ENCODE measurements around the gene LRRC71.

LRRC71 gene

DNA sequence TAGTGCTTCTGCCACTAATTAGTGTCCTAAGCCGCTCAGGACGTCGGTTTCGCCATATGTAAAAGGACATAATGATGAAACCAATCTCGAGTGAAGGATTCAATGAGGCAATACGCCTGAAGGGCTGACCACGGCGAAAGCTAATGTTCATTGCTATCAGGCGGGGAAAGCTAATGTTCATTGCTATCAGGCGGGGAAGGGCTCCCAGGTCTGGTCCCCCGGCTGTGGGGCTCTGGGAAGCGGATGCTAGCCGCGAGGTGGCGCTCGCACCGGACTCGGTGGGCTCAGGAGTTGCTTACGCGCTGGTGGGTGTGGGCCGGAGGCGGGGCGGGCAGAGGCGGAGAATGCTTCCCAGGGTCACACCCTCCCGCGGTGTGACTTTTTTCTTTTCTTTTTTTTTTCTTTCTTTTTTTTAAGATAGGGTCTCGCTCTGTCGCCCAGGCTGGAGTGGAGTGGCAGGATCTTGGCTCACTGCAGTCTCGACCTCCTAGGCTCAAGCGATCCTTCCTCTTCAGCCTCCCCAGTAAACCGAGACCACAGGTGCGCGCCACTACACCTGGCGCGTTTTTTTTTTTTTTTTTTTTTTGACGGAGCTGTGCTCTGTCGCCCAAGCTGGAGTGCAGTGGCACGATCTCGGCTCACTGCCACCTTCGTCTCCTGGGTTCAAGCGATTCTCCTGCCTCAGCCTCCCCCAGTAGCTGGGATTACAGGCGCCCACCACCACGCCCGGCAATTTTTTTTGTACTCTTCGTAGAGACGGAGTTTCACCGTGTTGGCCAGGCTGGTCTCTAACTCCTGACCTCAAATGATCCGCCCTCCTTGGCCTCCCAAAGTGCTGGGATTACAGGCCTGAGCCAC is 28.0 kb upstream of the LRRC71 start:
- DNase-seq: peak; percentile 91

DNA sequence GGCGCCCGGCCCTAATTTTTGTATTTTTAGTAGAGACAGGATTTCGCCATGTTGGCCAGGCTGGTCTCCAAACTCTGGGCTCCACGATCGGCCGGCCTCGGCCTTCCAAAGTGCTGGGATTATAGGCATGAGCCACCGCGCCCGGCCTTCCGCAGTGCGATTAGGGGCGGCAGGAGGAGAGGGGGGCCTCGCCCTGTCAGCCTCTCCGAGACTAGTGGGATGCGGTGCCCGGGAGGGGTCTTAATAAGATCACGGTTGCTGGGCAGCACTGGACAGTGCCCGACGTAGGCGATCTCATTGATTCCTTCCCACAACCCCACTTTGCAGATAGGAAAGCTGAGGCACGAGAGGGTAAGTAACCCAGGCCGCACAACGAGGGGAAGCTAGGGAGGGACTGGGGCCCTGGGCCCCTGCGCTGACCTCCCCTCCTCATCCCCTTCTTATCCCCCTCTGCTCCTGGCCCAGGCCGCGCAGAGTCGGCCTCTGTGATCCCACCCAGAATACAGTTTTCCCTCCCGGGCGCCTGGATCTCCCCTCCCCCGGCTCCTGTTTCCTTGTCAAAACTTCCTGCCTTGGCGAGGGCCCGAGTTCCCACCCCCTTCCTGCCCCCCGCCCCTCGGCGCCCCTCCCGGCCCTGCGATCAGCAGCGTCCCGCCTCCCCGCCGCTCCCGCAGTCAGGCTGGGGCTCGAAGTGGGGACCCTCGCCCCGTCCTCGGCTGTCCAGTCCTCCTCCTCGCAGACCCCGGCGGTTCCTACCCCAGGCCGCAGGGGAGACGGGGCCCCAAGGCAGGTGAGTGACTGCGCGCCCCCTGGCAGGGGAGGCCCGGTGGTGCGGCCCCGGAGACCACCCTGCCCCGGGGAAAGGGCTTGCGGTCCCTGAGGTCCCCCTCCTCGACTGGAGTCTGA is 27.1 kb upstream of the LRRC71 start, which contains the start of gene PEAR1:
Gene PEAR1, plus strand, starts transcription at position 671 of the 906 bp plus-strand sequence. CDS start 10,209 bp downstream, outside the sequence.
- peak; percentile 34 for DNase-seq

DNA sequence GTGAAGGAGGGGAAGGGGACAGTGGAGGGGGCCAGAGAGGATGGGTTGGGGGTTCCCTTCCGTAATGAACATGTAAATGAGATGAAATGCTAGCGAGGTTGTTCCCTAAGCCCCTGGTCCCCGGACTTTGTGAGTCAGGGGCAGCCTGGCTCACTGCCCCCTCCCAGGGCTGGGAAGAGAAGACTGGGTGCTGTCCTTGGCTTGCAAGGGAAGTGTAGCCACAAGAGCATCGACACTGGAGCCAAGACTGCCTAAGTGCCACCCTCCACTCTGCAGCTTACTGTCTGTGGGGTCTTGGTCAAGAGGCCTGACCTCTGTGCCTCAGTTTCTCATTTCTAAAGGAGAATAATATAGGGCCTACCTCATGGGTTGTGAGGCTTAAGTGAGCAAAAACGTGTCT is 26.4 kb upstream of the LRRC71 start:
- DNase-seq: no peak

DNA sequence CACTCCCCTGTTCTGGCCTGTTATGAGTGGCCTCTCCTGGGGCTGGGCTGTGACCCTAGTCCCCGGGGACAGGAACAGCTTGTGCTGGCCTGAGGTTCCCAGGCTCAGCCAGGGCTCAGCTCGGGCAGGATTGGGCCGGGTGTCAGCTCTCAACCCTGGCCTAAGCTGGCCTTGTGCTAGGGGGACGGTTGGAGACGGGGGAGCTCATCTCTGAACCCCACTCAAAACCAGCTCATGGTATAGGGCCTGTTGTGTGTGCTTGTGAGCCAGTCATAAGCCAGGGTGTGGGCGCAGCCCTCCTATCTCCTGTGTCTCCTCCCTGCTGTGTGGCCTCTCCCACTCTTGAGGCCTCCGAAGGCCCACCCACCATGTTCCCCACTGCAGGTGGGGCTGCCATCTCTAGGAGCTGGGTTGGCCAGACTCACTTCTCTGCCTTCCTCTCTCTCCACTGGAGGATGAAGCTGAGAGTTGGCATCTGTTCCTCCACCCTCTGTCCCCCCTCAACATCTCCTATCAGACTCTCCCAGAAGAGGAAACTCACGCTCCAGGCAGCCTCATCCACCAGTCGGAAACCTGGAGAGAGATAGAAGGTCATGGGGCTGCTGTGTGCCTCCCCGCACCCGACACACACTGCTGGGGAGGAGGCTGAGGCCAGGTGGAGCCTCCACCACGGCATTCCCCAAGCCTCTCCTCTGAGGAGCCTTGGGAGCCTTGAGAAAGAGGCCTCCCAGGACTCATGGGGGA is 25.5 kb upstream of the LRRC71 start:
- no peak for DNase-seq

DNA sequence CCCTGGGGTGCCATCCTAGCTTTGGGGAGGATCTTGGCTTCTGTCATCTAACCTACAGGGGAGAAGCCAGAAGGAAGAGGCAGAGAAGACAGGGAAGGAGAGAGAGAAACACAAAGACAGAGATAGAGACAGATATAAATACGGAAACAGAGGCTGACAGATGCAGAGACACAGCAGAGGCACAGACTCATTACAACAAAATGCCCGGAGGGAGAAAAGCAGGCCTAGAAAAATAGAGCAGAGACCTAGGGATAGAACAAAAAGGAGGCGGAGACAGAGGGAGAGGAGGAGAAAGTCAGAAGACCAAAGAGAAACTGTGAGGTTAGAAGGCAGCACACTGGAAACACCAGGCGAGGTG is 25.0 kb upstream of the LRRC71 start:
- no peak for DNase-seq

DNA sequence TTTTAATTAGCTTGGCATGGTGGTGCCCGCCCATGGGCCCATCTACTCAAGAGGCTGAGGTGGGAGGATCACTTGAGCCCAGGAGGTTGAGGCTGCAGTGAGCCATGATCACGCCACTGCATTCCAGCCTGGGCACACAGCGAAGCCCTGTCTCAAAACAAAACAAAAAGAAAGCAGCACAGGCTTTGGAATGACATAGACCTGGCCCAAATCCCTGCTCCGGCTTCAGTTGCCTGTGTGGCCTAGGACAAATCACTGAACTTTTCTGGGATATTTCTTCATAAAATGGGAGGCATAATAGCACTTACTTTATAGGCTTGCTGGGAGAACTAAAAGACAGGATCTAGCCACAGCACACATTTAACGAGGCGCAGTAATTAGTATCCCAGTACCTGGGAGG is 24.5 kb upstream of the LRRC71 start:
- DNase-seq: no peak

DNA sequence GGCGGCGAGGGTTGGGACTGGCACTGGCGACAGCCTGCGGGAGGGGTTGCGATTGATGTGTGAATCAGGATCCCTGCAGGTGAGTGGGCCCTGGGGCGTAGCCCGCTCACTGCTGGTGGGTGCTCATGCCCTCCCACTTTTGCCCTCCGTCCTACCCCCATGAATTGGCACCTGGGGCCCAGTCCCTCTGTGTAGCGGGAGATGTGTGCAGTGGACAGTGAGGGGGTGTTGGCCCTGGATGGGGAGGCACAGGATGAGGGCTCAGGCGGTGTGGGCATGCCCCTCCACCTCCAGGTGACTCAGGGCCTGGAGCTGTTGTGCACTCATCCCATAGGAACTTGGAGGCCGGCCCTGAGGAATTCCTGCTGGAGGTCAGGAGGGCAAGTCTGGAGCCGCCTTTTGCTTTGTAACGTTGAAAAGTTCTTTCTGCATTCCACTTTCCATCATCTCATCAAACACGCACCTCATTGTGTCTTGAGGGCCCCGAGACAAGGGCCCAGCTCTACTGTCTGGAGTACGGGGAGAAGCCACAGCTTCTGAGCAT is 23.9 kb upstream of the LRRC71 start:
- no peak for DNase-seq

DNA sequence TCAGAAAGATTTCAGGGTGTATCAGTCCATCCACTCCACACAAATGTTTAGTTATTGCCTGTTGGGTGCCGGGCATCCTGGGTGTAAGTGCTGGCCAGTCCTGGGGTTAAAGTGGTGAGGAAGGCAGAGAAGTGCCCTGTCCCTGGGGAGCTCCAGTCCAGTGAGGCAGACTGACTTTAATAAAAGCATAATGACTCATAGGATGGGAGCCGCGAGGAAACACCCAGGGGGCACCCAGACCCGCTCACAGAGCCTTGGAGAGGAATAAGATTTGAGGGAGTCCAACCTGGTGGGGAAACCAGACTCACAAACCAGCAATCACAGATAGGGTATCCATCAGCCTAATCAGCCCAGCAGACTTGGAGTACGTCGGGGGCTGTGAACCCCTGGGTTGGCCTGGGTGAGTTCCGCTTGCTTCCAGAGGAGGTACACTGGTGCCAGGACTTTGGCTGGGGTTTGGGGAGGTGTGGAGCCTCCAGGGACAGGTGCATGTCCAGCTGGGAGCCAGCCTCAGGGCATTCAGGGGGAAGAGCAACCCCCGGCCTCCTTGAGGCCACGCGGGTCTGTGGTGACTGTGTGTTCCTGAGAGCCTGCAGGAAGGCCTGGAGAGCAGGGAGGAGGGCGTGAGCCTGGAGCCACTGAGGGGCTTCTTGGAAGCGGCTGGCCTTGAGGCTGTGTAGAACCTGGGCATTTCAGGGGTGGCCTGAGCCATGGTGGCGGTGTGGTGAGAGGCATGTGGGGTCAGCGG is 23.2 kb upstream of the LRRC71 start:
- DNase-seq: no peak

DNA sequence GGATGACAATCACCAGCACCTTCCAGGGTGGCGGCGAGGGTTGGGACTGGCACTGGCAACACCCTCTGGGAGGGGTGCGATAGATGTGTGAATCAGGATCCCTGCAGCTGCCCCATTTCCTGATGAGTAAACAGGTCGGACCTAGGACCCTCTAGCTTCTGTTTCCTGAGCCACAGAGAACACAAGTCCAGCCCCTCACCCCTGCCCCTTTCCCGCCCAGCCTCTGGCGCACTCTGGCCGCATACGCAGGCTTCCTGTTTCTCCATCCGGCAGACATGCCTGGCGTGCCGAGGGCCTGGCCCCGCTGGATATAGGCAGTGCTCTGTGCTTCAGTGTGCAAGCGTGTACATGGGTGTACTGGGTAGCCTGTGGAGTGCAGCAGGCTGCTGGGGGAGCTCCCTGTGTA is 22.3 kb upstream of the LRRC71 start:
- DNase-seq: peak; percentile 11

DNA sequence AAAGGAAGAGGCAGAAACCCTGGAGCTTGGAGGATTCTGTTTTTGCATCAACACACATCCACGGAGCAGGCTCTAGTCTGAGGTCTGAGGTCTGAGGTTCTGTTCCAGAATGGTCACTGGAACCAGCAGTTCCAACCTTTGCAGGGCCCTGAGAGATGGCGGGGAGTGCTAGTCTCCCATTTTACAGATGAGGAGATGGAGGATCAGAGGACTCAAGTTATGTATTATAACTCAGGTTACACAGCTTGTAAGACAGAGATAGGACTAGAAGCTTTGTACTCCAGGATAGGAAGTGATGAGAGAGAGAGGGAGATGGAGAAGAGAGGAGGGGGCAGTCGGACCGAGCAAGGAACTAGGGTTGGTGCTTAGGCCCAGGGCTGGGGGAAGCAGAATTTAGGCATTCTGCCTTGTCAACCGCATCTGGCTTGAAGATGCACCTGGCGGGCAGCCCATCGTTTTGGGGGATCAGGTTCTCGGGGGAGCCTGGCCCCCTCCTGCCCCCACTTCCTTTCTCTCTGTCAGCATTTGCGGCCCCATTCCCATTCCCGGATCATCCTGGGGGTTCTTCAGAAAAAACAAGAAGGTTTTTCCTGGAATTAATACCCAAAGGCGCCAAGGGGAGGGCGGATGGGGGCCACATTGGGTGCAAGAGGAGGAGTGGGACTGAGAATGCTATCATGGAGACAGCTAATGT is 21.3 kb upstream of the LRRC71 start:
- DNase-seq: no peak

DNA sequence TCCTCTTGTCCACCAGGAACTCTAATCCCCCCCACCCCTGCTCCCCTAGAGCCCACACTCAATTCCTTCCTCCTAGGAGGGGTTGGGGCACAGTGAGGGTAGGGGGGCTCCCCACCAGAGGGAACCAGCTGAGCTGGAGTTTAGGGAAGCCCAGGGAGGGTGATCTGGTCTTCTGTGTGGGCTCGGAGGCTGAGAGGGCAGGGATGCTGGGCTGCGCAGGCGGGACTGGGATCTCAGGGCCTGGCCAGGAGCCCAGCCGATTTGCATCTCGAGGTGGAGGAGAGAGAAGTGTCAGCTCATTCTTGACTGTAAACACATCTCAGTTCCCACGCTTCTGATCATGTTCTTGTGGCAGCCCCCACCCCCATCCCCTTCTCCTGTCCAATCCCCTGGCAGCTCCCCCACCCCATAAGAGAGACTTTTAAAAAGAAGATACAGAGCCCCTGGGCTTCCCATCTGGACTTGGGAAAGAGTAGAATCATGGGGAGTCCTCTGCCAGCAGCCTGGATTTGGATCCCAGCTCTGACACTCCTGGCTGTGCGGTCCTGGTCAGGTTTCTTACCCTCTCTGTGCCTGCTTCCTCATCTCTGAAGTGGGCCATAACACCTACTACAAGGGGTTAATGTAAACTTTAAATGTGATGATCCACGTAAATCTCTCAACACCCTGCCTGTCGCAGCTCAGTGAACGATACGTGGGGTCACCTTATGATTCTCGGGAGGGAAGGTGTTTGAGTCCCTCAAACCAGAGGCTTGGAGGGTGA is 20.3 kb upstream of the LRRC71 start:
- DNase-seq: no peak

DNA sequence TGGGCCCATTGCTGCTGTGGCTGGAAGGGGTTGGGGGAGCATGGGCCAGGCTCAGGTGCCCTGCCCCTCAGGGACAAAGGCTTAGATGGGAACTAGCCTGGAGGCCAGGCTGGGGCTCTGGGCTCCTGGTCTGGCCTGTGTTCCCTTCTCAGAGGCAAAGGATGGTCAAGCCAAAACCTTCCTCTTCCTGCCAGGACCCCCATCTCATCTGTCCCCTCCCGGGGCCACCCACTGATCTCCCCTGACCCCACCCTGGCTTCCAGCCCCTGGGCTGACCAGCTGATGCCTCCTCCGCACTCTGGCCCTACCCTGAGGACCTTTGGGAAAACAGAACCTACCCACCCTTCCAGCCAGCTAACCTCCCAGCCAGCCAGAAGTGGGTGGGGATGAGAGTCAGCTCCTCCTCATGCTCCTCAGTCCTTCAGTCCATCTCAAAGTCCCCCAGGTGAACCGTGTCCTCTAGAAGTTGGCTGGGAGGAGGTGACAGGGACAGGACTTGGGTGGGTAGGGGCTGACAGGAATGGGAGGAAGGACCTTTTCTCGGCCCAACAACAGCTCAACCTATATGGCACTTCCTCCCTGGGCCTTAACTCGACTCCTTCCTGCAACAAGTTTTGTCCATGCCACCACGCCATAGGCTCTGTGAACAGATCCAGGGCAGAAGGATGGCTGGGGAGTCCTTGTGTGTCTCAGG is 19.4 kb upstream of the LRRC71 start:
- no peak for DNase-seq

DNA sequence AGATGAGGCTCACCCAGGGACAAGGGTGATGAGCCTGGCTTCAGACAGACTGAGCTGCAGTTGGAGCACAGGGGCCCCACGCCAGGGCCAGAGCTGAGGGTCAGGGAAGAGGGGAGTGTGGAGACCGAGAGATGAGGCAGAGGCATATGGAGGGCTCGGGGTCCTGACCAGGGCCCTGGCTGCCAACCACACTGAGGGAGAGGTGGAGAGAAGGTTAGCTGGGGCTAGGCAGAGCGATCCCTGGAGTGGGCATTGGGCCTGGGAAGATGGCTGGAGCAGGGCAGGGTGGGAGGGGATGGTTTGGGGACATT is 18.9 kb upstream of the LRRC71 start:
- no peak for DNase-seq

DNA sequence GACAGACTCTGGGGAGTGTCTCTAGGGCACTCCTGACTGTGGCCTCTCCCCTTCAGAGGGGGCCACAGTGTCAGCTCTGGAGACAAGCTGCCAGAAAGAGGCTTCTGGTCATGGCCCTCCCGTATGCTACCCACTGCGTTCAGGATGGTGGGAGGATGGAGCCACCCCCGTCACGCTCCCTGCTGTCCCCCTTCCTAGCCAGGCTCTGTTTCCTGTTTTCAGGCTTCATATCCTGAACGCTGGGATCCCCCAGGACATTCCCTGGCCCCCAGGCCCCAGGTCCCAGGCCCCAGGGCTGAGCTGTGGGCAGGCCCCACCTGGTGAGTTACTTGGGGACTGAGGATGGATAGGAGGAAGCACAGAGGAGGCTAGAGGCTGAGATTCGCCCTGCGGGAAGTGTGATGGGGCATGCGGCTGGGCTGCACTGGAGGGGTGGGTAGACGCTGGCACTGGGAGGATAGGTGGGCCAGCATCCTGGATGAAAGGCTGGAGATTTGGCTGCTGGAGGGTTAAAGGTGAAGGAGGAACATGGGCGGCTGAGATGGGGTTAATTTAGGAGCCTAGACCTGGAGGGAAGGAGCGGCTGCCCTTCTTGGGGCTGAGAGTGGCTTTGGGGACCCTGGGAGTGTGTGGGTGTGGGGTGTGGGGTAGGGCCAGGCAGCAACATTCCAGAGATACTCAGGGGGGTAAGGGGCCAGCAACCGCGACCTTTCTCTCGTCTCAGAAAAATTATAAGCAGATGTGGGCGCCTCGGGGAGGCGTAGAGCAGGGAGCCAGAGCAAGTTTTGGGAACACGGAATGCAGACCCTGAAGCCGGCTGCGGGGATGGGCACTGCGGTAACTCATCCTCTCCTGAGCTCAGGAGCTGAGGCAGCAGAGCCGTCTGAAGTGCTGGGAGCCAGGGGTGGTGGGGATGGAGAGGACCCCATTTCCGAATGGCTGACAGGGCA is 18.2 kb upstream of the LRRC71 start:
- no peak for DNase-seq

DNA sequence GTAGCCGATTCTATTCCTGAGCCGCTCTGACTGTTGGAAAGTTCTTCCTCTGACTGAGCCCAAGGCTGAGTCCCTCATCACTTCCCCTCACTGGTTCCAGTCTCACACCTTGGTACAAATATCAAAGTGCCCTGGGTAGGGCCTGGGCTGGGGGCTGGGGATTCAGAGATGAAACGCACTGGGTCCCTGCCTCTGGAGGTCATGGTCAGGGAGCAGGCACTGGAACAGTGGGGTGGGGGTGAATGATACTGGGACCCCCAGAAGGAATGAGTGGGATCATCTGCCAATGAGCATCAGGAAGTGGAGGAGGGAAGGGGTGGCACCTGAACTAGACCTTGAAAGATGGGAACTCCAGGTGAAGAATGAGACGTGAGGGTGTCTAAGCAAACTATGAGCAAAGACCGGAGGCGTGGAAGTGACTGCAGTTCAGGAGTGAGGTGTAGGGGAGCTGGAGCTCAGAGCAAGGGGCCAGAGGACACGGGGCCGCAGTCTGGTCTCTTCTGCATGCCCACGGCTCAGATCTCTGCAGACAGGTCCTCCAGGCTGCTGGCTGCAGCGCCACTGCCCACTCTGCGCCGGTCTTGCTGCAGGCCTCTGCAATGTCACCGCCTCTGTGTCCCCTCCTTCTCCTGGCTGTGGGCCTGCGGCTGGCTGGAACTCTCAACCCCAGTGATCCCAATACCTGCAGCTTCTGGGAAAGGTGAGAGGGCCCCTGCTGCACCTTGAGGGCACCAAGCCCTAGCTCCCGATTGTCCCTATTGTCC is 16.9 kb upstream of the LRRC71 start:
- no peak for DNase-seq

DNA sequence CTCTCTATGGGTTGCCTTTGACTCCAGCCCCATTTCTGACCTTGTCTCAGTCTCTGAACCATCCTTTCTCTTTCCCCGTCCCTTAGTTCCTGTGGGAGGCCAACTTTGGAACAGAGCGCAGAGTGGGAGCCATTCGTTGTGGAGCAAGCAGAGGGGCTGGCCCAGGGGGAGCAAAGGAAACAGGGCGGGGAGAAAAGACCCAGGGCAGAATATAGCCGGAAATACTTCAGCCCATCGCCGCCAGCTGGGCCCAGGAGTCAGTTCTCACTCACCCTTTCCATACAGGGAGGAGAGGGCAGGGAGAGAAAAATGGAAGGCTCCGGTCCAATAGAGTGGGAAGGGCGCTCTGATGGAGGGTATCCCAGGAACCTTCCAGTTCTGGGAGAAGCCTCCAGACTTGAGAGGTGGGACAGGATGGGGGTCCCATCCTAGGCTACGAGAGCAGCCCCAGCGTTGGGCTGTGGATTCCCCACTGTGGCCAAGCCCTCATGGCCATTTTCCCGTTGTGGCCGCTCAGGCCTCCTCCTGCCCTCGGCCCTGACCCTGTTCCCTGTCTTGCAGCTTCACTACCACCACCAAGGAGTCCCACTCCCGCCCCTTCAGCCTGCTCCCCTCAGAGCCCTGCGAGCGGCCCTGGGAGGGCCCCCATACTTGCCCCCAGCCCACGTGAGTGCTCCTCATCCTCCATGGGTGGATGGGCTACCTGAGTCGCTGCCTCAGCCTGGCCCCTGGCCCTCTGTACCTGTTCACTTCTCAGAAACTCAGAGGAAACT is 16.1 kb upstream of the LRRC71 start:
- no peak for DNase-seq

DNA sequence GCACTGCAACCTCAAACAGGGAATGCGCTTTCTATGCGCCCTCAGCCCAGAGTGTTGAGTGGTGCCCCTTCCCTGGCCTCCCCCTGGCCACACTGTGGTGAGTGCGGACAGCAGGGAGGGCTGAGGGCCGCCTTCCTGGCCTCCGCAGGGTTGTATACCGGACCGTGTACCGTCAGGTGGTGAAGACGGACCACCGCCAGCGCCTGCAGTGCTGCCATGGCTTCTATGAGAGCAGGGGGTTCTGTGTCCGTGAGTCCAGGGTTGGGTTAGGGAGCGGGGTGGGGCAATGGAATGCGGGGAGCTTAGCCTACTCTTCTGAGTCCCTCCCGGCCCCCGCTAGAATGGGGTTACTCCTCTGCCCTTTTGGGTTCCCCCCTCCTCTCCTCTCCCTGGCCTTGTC is 15.3 kb upstream of the LRRC71 start:
- DNase-seq: no peak

Measured in CD4-positive, alpha-beta T cell treated with Interleukin-6 for 4 hours (primary cell).